ENCODE measurements around the gene IRF9.

IRF9 gene

DNA sequence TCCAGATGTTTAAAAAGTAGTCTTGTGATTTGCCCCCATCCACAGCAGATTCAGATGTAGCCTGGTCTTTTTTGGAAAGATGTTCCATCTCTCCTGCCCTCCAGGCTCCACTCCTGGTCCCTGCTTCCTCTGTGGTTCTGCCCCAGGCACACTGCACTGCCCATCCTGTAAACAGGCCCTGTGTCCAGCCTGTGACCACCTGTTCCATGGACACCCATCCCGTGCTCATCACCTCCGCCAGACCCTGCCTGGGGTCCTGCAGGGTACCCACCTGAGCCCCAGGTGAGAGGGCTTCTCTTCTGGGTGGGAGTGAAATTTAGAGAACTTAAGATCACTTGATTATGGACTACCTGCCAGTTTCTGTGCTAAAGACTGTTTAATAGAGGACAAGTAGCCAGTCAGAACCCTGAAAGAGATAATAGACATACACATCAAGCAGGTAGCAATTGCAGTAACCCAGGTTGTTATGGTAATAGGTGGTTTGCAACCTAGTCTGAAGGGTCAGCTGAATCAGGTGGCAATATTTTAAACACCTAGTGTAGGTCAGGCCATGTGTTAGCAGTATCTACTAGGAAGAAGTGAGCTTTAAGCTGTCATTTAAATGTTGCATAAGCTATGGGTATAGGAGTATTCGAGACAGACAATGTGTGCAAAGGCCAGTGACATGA is 11.6 kb upstream of the IRF9 start:
- DNase-seq (ENCODE audit: insufficient read length, low spot score) (no peak), FAIRE-seq (no peak)

GRCh38 chr14:24150061-24150460 is 11.0 kb upstream of the IRF9 start:
- no peak for TF ChIP-seq CTCF (IDR thresholded peaks at IDR 0.05; ENCODE audit: insufficient read depth, missing control alignments)
- DNase-seq (ENCODE audit: insufficient read length, low spot score) (no peak), FAIRE-seq (no peak)

More for the DNA sequence above, 11.6 kb upstream of the IRF9 start:
- TF ChIP-seq CTCF (IDR thresholded peaks at IDR 0.05; ENCODE audit: insufficient read depth, missing control alignments), result no peak

GRCh38 chr14:24150567-24150966 is 10.5 kb upstream of the IRF9 start:
- no peak for TF ChIP-seq CTCF (IDR thresholded peaks at IDR 0.05; ENCODE audit: insufficient read depth, missing control alignments)
- FAIRE-seq, result no peak
- no peak for DNase-seq (ENCODE audit: insufficient read length, low spot score)

GRCh38 chr14:24150993-24151392 is 10.1 kb upstream of the IRF9 start:
- no peak for FAIRE-seq
- no peak for TF ChIP-seq CTCF (IDR thresholded peaks at IDR 0.05; ENCODE audit: insufficient read depth, missing control alignments)
- DNase-seq (ENCODE audit: insufficient read length, low spot score), result no peak

DNA sequence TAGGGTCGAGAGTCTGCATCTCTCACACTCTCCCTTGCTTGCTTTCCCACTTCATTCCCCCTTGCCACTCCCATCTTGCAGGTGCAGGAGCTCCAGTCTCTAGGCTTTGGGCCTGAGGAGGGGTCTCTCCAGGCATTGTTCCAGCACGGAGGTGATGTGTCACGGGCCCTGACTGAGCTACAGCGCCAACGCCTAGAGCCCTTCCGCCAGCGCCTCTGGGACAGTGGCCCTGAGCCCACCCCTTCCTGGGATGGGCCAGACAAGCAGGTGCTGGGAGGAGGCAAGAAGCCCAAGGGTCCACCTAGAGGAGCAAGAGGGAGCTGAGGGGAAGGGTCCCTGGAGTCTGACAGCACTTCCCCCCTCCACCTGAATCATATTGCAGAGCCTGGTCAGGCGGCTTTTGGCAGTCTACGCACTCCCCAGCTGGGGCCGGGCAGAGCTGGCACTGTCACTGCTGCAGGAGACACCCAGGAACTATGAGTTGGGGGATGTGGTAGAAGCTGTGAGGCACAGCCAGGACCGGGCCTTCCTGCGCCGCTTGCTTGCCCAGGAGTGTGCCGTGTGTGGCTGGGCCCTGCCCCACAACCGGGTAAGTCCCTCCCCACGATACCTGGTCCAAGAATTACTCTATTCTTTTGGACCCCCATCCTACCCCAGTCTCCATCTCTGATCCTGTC is 9.5 kb upstream of the IRF9 start:
- no peak for FAIRE-seq
- TF ChIP-seq CTCF (IDR thresholded peaks at IDR 0.05; ENCODE audit: insufficient read depth, missing control alignments), result no peak
- DNase-seq (ENCODE audit: insufficient read length, low spot score), result no peak

- TF ChIP-seq CTCF (IDR thresholded peaks at IDR 0.05; ENCODE audit: insufficient read depth, missing control alignments), result no peak
- FAIRE-seq (no peak), DNase-seq (ENCODE audit: insufficient read length, low spot score) (no peak)
Observed at GRCh38 chr14:24155100-24155499, 6.0 kb upstream of the IRF9 start.

DNA sequence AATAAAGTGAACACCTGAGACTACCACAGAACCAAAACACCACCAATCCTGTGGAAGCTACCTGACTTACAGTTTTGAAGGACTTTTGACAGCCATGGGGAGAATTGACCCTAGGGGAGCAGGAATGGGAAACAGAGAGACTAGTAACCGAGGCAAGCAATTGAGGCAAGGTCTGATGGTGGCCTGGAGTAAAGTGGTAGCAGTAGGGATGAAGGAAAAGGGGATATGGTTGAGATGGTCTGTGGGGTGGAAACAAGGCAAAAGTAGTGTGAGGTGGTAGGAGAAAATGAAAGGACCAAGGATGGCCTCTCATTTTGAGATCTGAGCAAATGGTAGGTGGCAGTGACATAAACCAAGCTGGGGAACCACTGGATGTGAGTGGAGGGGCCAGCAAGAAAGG is 4.2 kb upstream of the IRF9 start:
- no peak for FAIRE-seq
- DNase-seq (ENCODE audit: insufficient read length, low spot score), result no peak
- TF ChIP-seq CTCF (IDR thresholded peaks at IDR 0.05; ENCODE audit: insufficient read depth, missing control alignments), result no peak
